Panc1 (cell line): ENCODE data around the gene THSD7B. TPM values are rescaled to one million over a fixed set of nuclear protein-coding genes. Genes with fewer than 3 reads are reported as not detected.

Experiments
- ATAC-seq: fragments of 200-7000 bp; cut with Tn5 transposase; 2 replicates; pipeline ENCODE4 v1.9.1; 2020; ENCODE audit warnings: mild to moderate bottlenecking, moderate library complexity
- BruUV-seq: library from RNA; stranded (reverse); fragments of 400-500 nt; replicated peaks from 2 replicates; lab custom pipeline; 2021; lab: Mats Ljungman, UMichigan
- CTCF ChIA-PET: fragments of 300-600 bp; sonication (Branson Sonifier 250); formaldehyde crosslinking; loops from one replicate; lab custom pipeline; 2022; ENCODE audit warnings: antibody characterized with exemption; lab: Charles Lee
- POLR2A ChIA-PET: fragments of 300-600 bp; sonication (Branson Sonifier 250); formaldehyde crosslinking; loops from one replicate; lab custom pipeline; 2022; ENCODE audit warnings: antibody characterized with exemption; lab: Charles Lee
- DNase-seq: peaks from one replicate; pipeline ENCODE4 v3.0.0-alpha.2; 2010; ENCODE audit warnings: low read depth, low spot score
- H3K27ac ChIP-seq: 2 replicates; pipeline ENCODE4 v1.5.1; 2011; ENCODE audit warnings: mild to moderate bottlenecking, low read length, inconsistent platforms
- H3K27me3 ChIP-seq: fragments of 200-500 bp; sonication (Bioruptor generic); 2 replicates; pipeline ENCODE4 v1.6.0; 2014; ENCODE audit warnings: low read length, inconsistent platforms; ENCODE audit not compliant: control insufficient read depth, insufficient read depth
- H3K36me3 ChIP-seq: fragments of 200-500 bp; sonication (Bioruptor generic); 2 replicates; pipeline ENCODE4 v1.5.1; 2014; ENCODE audit warnings: inconsistent platforms, mild to moderate bottlenecking, low read length, moderate library complexity; ENCODE audit not compliant: control insufficient read depth, insufficient read depth
- H3K4me1 ChIP-seq: 2 replicates; pipeline ENCODE4 v1.5.1; 2011; ENCODE audit warnings: inconsistent platforms, mild to moderate bottlenecking, low read length, moderate library complexity; ENCODE audit not compliant: control insufficient read depth, insufficient read depth
- H3K4me3 ChIP-seq, 2 experiments: 2 replicates each; pipeline ENCODE4 v1.5.1; 2011 to 2012; ENCODE audit warnings: low read depth in 2 of 2, low read length in 2 of 2, mild to moderate bottlenecking in 2 of 2, inconsistent platforms in 1 of 2, moderate library complexity in 1 of 2
- H3K9me3 ChIP-seq: fragments of 200-500 bp; sonication (Bioruptor generic); 2 replicates; pipeline ENCODE4 v1.5.1; 2014; ENCODE audit warnings: low read depth, mild to moderate bottlenecking, inconsistent platforms, low read length, moderate library complexity; ENCODE audit not compliant: control insufficient read depth, insufficient read depth
- CTCF ChIP-seq: fragments of 450-650 bp; IDR thresholded peaks from 2 replicates; pipeline ENCODE4 v1.5.1; 2017; ENCODE audit warnings: mild to moderate bottlenecking
- POLR2AphosphoS5 ChIP-seq: IDR thresholded peaks from 2 replicates; pipeline ENCODE4 v1.6.1; 2012; ENCODE audit warnings: mild to moderate bottlenecking, low read depth, low read length, moderate library complexity
- SIN3A ChIP-seq: IDR thresholded peaks from 2 replicates; pipeline ENCODE4 v1.6.1; 2012; ENCODE audit warnings: low read depth, mild to moderate bottlenecking, low read length, moderate library complexity, borderline replicate concordance; ENCODE audit not compliant: insufficient read depth
- TCF7L2 ChIP-seq: IDR thresholded peaks from 2 replicates; pipeline ENCODE4 v1.6.1; 2011; ENCODE audit warnings: mild to moderate bottlenecking, low read depth, low read length, inconsistent platforms
- in situ Hi-C: cut with HindIII; loops from 2 replicates; pipeline ENCODE4 v1.10.0; 2016; ENCODE audit warnings: low sequenced_read_pairs, low pct_unique_long_range_greater_than_20kb
- intact Hi-C: fragments of 100-400 bp; cut with micrococcal nuclease; formaldehyde crosslinking; loops from one replicate; pipeline ENCODE4 v1.10.0; 2022; ENCODE audit not compliant: unreplicated experiment
- total RNA-seq: library from RNA; stranded (reverse); gene quantifications from one replicate; pipeline ENCODE4 v1.2.1, GENCODE V29; 2021; ENCODE audit not compliant: unreplicated experiment
- TF ChIP-seq, protein P1 (sequence below), 2 experiments: IDR thresholded peaks; 2 replicates each; pipeline ENCODE4 v1.6.1; 2011 to 2012; ENCODE audit warnings: low read depth in 2 of 2, control low read depth in 1 of 2, low read length in 1 of 2, mild to moderate bottlenecking in 1 of 2, moderate library complexity in 1 of 2; ENCODE audit not compliant: insufficient read depth in 1 of 2

Gene THSD7B
- total RNA-seq, 1 experiment from 2014 or later: not detected

- intact Hi-C loops: no loop called here
Measured at GRCh38 chr2:137539336-137539735, 774.0 kb downstream of the THSD7B start.

DNA sequence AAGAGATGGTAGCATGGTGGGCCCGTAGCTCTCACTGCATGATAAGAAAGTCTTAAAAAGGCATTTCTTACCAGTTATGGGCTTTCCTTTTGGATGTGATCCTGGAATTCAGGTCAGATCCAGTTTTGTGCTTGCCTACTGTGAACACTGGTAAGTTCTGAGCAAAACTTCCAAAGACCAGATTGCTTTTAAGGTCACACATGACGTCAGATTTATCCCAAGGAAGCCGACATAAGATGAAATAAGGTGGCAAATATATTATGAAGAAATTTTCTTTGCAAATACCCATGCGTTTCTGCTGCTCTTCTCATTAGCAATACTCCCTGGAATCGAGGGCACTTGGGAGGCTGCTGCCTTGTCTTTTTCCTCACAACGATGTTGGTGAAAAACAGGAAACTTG, 782.5 kb downstream of the THSD7B start:
- no peaks in the 10 kb centered on the region for H3K4me1 ChIP-seq
- TF ChIP-seq POLR2AphosphoS5 (no peak), SIN3A (no peak), CTCF (no peak), TCF7L2 (no peak)
- TF ChIP-seq, protein P1, sequence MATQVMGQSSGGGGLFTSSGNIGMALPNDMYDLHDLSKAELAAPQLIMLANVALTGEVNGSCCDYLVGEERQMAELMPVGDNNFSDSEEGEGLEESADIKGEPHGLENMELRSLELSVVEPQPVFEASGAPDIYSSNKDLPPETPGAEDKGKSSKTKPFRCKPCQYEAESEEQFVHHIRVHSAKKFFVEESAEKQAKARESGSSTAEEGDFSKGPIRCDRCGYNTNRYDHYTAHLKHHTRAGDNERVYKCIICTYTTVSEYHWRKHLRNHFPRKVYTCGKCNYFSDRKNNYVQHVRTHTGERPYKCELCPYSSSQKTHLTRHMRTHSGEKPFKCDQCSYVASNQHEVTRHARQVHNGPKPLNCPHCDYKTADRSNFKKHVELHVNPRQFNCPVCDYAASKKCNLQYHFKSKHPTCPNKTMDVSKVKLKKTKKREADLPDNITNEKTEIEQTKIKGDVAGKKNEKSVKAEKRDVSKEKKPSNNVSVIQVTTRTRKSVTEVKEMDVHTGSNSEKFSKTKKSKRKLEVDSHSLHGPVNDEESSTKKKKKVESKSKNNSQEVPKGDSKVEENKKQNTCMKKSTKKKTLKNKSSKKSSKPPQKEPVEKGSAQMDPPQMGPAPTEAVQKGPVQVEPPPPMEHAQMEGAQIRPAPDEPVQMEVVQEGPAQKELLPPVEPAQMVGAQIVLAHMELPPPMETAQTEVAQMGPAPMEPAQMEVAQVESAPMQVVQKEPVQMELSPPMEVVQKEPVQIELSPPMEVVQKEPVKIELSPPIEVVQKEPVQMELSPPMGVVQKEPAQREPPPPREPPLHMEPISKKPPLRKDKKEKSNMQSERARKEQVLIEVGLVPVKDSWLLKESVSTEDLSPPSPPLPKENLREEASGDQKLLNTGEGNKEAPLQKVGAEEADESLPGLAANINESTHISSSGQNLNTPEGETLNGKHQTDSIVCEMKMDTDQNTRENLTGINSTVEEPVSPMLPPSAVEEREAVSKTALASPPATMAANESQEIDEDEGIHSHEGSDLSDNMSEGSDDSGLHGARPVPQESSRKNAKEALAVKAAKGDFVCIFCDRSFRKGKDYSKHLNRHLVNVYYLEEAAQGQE (IDR thresholded peaks at IDR 0.05; ENCODE audit: insufficient read depth in 1 of 2, low read depth in 2 of 2, low read length in 1 of 2): no peak
- ChIA-PET POLR2A (no interaction called here), CTCF (no interaction called here)
- intact Hi-C loops: no loop called here
- H3K9me3 ChIP-seq: no peaks in the 10 kb centered on the region
- no peaks in the 10 kb centered on the region for H3K36me3 ChIP-seq
- H3K27me3 ChIP-seq: no peaks in the 10 kb centered on the region
- in situ Hi-C loops: no loop called here
- DNase-seq (no peak), ATAC-seq (no peak)
- H3K27ac ChIP-seq: no peak overlapping the region
- BruUV-seq: no TSS peak
- H3K4me3 ChIP-seq: no peak overlapping the region

More at GRCh38 chr2:137539336-137539735, 774.0 kb downstream of the THSD7B start:
- no peak overlapping the region for H3K4me3 ChIP-seq
- H3K27me3 ChIP-seq: no peaks in the 10 kb centered on the region
- ATAC-seq: no peak
- no peak overlapping the region for H3K27ac ChIP-seq
- no peaks in the 10 kb centered on the region for H3K36me3 ChIP-seq
- H3K9me3 ChIP-seq: no peaks in the 10 kb centered on the region
- H3K4me1 ChIP-seq: no peaks in the 10 kb centered on the region
- no peak for TF ChIP-seq TCF7L2
- TF ChIP-seq POLR2AphosphoS5: no peak
- TF ChIP-seq, protein P1 (IDR thresholded peaks at IDR 0.05; ENCODE audit: insufficient read depth in 1 of 2, low read depth in 2 of 2, low read length in 1 of 2): no peak
- TF ChIP-seq SIN3A: no peak
- TF ChIP-seq CTCF: no peak
- BruUV-seq: no TSS peak
- in situ Hi-C loops: no loop called here
- DNase-seq: no peak
- POLR2A ChIA-PET: no interaction called here
- CTCF ChIA-PET: no interaction called here
